GM23248 (cell line): ENCODE data around the gene SLC44A2.

Source experiments
- EZH2 ChIP-seq: fragments of 200-600 bp; sonication (generic); IDR thresholded peaks from 2 replicates; pipeline ENCODE4 v1.6.1; 2018; ENCODE audit warnings: antibody characterized with exemption, mild to moderate bottlenecking; ENCODE audit not compliant: insufficient read depth, poor library complexity, severe bottlenecking
- EZH2phosphoT487 ChIP-seq: fragments of 200-600 bp; sonication (generic); IDR thresholded peaks from 2 replicates; pipeline ENCODE4 v1.6.1; 2018; ENCODE audit warnings: antibody characterized with exemption, moderate library complexity, mild to moderate bottlenecking, low read depth; ENCODE audit not compliant: insufficient read depth

GRCh38 chr19:10644260-10645007, 19.1 kb downstream of the SLC44A2 start:
- TF ChIP-seq EZH2 (no peak), EZH2phosphoT487 (no peak)
